Middle frontal gyrus (tissue), 1 donor: ENCODE results near the gene MDFI.

Experiments used
- DNase-seq: peaks from one replicate; pipeline ENCODE4 v3.0.0-alpha.2; 2015; ENCODE audit warnings: low spot score; ENCODE audit errors: extremely low spot score

MDFI gene

GRCh38 chr6:41702771-41703494 is 64.7 kb downstream of the MDFI start:
- no peak for DNase-seq
